Mucosa of descending colon (tissue), 3 donors: Measurements from ENCODE around the gene SNX8. TPM values are rescaled to one million over a fixed set of nuclear protein-coding genes. Genes with fewer than 3 reads are reported as not detected.

Experiments used
- ATAC-seq: fragments of 200-7000 bp; cut with Tn5 transposase; one replicate; pipeline ENCODE4 v1.9.1; 2020; ENCODE audit warnings: mild to moderate bottlenecking, moderate library complexity
- DNase-seq, 3 donors: peaks; one replicate each; pipeline ENCODE4 v3.0.0-alpha.2; 2020
- H3K36me3 ChIP-seq: fragments of 200-600 bp; one replicate; pipeline ENCODE4 v1.8.0; 2021; ENCODE audit warnings: low read depth, mild to moderate bottlenecking
- H3K4me1 ChIP-seq: fragments of 200-600 bp; one replicate; pipeline ENCODE4 v1.8.0; 2021; ENCODE audit warnings: low read depth, mild to moderate bottlenecking
- H3K4me3 ChIP-seq: fragments of 200-600 bp; one replicate; pipeline ENCODE4 v1.8.0; 2021; ENCODE audit warnings: mild to moderate bottlenecking
- H3K9me3 ChIP-seq: fragments of 200-600 bp; one replicate; pipeline ENCODE4 v1.8.0; 2021; ENCODE audit warnings: mild to moderate bottlenecking
- intact Hi-C, 2 donors: fragments of 100-400 bp; cut with DNase I in 1 of 2; cut with micrococcal nuclease in 1 of 2; formaldehyde crosslinking; loops; one replicate each; pipeline versions ENCODE4 v1.11.0 to v1.11.1; 2022; cut with DNase I, micrococcal nuclease
- total RNA-seq, 3 donors: library from RNA; stranded (reverse); fragmentation: NEBNext Ultra II Directional in 2 of 3; extraction: Animal tissue kit (Norgen Biotek cat#: 25700) in 2 of 3; gene quantifications; one replicate each; pipeline versions ENCODE4 v1.2.1 to v1.2.4, GENCODE V29; 2021 to 2023
- TF ChIP-seq, protein P1 (sequence below): fragments of 200-600 bp; IDR thresholded peaks from one replicate; pipeline ENCODE4 v1.8.0; 2022; ENCODE audit warnings: antibody characterized with exemption, mild to moderate bottlenecking
- donor health status: DM: no; HTN: no; CAD: no; lungs with moderate emphysema.
- donor health status: DM: no; HTN: no; CAD: no.
- donor health status: DM: no; HTN: yes; CAD: no.

Gene SNX8
- total RNA-seq, 3 donors from 2014 or later = 20.8 to 30.1 (median 23.2) TPM

- ATAC-seq = peak; percentile 95
- intact Hi-C loops = no loop called here
- peak; percentile 92 to 94 (median 93) for DNase-seq
- H3K9me3 ChIP-seq = no peaks in the 10 kb centered on the region
- peak within 1 kb of the TSS; percentile 92 for H3K4me3 ChIP-seq
- TF ChIP-seq, protein P1, sequence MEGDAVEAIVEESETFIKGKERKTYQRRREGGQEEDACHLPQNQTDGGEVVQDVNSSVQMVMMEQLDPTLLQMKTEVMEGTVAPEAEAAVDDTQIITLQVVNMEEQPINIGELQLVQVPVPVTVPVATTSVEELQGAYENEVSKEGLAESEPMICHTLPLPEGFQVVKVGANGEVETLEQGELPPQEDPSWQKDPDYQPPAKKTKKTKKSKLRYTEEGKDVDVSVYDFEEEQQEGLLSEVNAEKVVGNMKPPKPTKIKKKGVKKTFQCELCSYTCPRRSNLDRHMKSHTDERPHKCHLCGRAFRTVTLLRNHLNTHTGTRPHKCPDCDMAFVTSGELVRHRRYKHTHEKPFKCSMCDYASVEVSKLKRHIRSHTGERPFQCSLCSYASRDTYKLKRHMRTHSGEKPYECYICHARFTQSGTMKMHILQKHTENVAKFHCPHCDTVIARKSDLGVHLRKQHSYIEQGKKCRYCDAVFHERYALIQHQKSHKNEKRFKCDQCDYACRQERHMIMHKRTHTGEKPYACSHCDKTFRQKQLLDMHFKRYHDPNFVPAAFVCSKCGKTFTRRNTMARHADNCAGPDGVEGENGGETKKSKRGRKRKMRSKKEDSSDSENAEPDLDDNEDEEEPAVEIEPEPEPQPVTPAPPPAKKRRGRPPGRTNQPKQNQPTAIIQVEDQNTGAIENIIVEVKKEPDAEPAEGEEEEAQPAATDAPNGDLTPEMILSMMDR = no peak
- no peaks in the 10 kb centered on the region for H3K36me3 ChIP-seq
- peaks cover 17% of the 10 kb centered on the region for H3K4me1 ChIP-seq
Measured at GRCh38 chr7:2232766-2233520, 81.3 kb downstream of the SNX8 start, which contains the start of gene MAD1L1. MAD1L1 (minus strand) TSS chr7:2232945; CDS start chr7:2230133, 2,812 bp downstream.

- H3K4me1 ChIP-seq = peaks cover 17% of the 10 kb centered on the region
- ATAC-seq = peak; percentile 42
- intact Hi-C loops = no loop called here
- TF ChIP-seq, protein P1 = no peak
- no peak for DNase-seq
- peak overlapping the region; percentile 92 for H3K4me3 ChIP-seq
- H3K36me3 ChIP-seq = no peaks in the 10 kb centered on the region
- H3K9me3 ChIP-seq = no peaks in the 10 kb centered on the region
Measured at GRCh38 chr7:2231992-2232765, 82.1 kb downstream of the SNX8 start.

- Histone ChIP-seq H3K4me1 (peaks cover 17% of the 10 kb centered on the region), H3K9me3 (no peaks in the 10 kb centered on the region), H3K4me3 (no peak overlapping the region), H3K36me3 (no peaks in the 10 kb centered on the region)
- TF ChIP-seq, protein P1 = no peak
- DNase-seq (peak in 2 of 3 donors; percentile 21 to 49), ATAC-seq (no peak)
- intact Hi-C loops = no loop called here
Measured at GRCh38 chr7:2230882-2231281, 83.4 kb downstream of the SNX8 start.

DNA sequence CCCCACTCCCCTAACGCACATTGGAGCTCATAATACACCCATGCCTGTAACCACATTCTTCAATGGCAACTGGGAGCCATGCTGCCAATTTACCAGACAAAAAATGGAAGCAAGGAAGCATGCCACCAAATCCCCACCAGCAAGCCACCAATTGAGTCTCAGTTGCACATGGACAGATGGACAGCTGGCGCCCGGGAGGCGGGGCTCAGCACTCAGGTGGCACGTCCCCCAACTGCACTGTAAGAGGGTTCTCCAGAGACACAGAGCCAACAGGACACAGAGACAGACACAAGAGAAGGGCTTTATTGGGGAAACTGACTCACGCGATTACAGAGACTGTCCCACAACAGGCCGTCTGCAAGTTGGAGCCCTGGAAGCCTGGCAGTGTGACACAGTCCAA is 84.0 kb downstream of the SNX8 start:
- H3K36me3 ChIP-seq = no peaks in the 10 kb centered on the region
- no peak for DNase-seq
- H3K9me3 ChIP-seq = no peaks in the 10 kb centered on the region
- H3K4me3 ChIP-seq = no peak overlapping the region
- peaks cover 17% of the 10 kb centered on the region for H3K4me1 ChIP-seq
- ATAC-seq = no peak
- intact Hi-C loops = no loop called here
- TF ChIP-seq, protein P1 = no peak

DNA sequence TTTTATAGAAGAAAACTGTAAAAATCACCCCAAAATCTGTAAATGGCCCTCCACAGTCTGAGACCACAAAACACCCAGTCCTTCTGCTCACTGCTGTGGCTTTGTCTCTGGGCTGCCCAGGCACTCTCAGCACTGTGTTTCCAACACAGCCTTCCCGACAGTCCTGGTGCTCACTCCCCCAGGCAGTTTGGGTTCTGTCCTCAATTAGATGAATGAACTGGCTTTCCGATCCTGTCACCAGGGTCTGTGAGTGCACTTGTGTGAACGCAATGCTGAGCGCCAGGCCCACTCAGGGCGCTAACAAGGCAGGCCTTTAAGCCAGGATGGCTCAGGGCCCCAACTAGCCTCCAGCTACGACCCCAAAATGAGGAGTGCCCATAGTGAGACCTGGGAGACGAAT is 84.8 kb downstream of the SNX8 start:
- Histone ChIP-seq H3K36me3 (no peaks in the 10 kb centered on the region), H3K4me3 (no peak overlapping the region), H3K4me1 (peaks cover 17% of the 10 kb centered on the region), H3K9me3 (no peaks in the 10 kb centered on the region)
- TF ChIP-seq, protein P1 = no peak
- no peak for DNase-seq
- no peak for ATAC-seq
- intact Hi-C loops = no loop called here
